HG03280 (cell line): ENCODE measurements around the gene KCNJ11.

Source experiments
- ATAC-seq: cut with Tn5 transposase; IDR thresholded peaks from one replicate; pipeline ENCODE4 v1.9.1; 2021; ENCODE audit warnings: mild to moderate bottlenecking, moderate library complexity; ENCODE audit not compliant: unreplicated experiment

The KCNJ11 gene

DNA sequence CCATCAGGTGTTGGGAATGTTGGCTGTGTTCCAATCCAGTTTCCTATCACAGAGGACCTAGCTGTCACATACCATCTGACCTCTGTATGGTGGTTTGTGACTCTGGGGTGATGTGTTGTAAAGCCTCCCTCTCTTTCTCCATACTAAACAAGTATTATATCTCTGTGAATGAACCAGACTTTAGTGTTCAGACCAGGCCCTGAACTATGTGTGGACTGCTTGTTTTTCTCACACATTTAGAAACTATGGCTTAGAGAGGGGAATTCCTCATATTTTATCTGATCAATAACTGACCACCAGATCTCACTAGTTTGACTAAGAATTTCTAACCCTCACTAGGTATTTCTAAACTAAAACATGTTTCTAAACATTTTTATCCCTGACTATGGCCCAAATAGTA lies 19.4 kb downstream of the KCNJ11 start:
- ATAC-seq, result no peak

DNA sequence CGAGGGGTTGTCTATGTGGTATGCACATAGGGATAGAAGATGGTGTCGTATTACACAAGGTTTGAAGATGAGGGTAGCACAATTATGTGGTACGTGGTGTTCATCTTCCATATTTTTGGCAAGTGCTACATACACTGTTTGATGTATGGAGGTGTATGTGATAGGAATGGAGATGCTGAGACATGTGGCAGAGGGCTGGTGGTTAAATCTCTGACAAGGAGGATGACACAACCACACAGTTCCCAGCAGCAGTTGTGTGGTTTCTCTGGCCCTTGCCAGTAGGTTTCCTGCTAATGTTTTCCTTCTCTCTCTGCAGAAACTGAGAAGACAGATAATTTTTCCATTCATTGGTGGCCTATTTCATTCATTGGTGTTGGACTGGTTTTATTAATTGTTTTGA lies 19.9 kb downstream of the KCNJ11 start:
- ATAC-seq, result no peak

DNA sequence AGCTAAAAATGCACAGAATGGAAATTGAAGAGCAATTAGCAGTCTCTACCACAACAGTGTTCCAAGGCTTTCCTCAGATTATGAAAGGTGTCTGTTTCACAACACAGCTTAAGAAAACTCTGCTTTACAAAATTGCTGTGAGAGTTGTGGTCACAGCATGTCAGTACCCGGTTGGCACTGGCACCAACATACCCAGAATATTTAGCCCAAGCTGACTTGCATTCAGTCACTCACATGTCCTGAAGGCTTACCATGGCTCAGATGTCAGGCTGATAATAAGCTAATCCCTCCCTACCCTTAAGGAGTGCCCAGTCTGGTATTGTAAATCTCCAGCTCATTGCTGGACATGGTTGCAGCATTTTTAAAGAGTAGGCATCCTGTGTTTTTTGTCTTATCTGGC lies 22.0 kb downstream of the KCNJ11 start:
- ATAC-seq, result no peak

DNA sequence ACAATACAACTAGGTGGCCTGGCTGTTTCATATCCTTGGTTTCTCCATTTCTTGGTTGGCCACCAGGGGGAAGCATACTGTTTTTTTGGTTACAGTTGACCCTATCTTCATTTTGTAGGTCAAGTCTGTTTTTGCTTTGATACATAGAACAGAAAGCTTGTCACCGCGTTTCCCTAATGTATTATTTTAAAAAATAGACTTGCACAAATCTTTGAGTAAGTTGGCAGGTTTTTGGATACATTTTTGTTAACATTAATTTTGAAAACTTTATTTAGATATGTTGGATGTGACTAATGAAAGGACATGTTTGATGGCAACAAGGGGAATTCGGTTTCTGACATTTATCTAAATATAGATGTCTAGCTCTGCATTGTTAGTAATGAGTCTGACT lies 33.9 kb downstream of the KCNJ11 start:
- no peak for ATAC-seq

DNA sequence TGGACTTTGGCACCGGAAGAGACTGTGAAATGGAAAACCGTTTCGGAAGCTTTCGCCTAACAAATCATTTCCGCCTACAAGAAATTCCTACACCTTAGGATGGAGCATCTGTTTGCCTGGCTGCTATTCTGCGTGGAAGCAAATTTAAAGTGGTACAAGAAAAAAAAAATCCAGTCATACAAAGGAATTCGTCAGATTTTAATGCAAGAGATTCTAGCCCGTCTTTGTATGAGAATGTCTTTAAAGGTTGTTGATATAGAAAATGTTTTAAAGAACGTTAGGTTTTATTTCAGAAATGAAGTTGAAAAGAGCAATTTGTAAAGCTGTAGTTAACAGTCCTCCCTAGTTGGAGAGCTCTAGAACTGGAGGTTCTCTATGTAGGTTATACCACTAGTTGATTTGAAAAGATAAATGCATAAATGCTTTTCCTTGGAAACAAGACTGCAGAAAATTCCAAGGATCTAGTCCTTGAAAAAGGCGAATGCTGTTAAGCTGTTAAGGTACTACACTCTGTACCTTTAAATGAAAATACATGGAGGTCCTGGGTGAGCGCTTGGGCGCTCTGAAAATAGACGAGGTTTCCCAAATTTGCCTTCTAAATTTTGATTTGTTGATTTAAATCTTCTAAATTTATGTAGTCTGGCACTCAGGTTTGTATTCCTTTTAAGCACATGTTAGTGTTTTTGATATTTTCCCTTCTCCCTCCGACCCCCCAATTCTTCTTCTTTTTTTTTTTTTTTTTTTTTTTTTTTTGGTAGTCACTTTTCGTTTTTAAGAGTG lies 34.4 kb downstream of the KCNJ11 start:
- ATAC-seq, result no peak

DNA sequence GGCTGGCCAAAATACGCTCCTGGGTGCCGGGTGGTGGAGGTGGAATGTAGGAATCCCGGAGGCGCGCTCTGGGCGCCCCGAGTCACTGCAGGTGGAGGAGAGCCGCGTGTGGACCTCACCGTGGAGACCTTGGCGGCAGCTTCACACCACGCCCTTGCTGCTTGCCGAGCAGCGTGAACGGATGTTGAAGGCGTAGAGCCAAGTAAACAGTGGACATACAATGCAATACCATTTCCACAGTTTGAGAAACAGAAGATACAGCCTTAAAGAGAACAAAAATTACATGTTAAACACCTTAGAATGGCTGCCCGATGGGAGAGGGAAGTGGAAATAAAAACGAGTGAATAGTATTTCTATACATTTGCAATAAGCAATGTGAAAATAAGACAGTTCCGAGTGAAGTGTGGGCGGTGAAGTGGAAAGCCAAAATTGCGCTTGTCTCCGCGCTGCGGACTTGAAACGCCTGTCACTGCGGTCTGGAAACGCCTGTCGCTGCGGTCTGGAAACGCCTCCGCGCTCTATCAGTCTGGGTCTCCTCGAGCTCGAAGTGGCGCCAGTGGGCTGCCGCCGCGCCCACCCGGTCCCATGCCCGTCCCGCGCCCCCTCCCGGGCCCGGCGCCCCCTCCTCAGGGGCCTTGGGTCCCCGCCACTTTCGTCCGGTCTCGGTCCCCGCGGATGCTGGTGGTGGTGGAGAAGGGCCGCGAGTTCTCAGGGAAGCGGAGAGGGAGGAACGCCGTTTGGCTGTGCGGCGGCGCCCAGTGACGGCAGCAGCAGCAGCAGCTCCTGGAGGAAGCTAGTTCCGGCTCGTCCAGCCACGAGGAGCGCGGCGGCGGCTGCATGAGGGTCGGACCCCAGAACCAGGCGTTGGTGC lies 35.3 kb downstream of the KCNJ11 start:
- no peak for ATAC-seq

DNA sequence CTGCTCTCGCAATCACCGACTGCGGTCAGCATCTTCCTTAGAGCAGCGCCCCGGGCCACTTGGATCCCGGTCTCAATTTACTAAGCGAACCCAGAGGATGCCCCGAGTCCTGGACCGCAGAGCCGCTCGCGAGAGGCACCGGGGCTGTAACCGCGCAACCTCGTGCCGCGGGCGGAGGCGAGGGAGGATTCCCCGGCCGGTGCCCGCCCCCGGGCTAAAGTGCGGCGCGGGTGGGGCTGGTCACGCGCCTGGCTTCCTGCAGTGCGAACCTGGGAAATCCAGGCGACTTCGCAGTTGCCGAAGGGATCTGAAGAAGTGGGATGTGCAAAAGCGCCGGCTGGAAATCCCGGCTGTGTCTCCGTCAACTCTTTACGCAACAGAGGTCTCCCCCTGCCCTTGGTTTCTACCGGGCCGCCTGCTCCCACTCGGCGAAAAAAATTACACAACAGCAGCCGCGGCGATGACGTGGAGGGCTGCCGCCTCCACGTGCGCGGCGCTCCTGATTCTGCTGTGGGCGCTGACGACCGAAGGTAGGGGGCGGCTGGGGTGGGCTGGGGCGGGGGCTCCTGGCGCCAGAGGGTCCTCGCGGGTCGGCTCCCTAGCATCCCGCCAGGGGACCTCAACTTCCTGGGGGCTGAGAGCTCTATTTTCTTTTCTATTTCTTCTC lies 36.8 kb downstream of the KCNJ11 start, which contains the start of gene NCR3LG1:
Gene NCR3LG1 (plus strand): TSS at position 291 of the 667 bp plus-strand sequence. CDS start 170 bp downstream, at position 461.
- no peak for ATAC-seq

DNA sequence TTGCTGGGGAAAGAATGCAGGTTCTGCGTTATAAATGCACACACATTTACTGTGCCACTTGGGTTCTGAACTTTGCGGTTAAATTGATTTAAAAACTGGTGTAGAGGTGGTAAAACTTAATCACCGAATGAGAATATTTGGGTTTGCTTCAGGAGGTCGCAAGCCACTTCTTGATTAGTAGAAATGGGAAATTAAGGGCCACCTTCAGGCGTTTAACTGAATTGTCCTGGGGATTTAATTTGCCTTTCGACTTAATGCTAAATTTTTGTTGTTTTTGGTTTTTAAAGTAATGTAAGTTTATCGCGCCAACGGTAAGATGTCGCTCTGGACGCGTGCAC lies 37.3 kb downstream of the KCNJ11 start:
- ATAC-seq, result no peak

DNA sequence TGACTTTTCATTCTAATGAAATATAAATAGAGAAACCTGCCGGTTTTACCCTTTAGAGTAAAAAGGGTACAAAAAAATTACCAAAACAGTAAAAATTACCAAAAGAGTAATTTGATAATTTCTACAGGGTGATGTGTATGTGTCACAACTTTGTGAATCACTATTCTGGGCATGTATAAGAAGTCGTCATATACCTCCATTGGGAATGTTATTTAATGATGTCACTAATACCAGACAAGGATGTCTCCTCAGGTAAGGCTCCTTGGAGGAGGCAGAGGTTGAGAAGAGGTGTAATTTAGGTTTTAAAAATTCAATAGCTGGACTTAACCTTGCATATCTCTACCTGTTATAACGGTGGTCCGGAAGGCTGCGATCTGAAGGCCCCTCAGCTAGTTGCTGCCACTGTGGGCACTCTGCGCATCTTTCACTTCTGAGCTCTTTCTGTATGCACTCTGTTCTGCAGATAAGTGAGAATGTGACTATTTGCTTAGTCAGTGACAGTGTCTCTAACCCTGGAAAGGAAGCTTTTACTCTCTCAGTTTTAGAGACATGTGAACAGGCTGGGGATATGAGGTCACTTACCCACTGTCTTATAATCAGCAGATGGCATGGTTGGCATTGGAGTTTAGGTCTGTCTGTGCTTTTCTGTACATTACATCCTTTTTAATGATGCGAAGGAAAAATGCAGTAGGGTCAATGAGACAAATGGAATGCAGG lies 37.8 kb downstream of the KCNJ11 start:
- no peak for ATAC-seq

DNA sequence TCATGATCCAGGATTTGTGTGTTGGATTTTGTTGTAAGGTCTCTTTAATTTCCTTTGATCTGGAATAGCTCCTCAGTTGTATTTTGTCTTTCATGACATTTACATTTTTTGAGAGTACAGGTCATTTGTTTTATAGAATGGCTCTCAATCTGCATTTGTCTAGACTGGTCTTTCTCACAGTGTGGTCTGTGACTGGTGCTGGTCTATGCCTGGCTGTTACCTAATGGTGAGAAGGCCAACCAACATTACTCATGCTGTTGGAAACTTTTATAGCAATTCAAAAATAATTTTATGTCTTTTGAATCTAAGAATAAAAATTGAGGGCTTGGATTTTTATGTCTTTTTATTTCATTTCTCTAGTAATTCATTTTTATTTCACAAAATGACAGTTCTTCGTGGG lies 40.8 kb downstream of the KCNJ11 start:
- ATAC-seq, result no peak

DNA sequence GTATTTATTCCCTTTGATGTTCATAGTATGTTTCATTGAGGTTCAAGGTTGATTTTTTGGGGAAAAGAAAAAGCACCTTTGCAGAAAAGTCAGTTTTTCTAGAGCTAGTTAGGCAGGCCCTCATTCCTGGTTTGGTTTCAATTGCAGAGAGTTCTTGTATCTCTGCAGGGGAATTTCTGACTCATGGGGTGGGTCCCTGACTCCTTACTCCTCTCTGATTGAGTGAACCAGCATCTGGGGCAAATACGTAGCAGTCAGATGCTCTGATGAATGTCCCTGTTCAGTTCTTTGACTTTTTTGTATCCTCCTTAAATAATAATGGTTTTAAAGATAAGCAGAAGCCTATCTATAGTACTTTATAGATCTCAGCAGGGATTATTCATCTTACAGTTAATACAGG lies 44.6 kb downstream of the KCNJ11 start:
- ATAC-seq, result no peak

DNA sequence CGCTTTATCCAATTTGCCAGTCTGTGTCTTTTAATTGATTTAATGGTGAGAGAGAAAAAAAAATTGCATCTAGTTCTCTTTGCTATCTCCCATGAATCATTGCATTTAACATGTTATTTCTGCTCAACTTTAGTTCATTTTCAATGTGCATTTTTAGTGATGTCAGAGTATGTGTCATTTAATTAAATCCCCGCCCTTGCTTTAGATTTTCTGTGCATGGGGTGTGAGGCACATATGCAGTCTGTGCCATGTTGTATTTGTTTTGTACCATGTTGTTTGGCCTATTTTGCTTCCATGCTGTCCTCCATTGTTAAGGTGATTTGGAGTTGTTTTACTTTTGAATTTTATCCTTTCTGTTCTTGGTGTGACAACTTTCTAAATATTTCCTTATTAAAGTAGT lies 45.2 kb downstream of the KCNJ11 start:
- ATAC-seq, result no peak
